Right ventricle myocardium superior (tissue), 1 donor: ENCODE data around the gene NEK11. TPM values are rescaled to one million over a fixed set of nuclear protein-coding genes. Genes with fewer than 3 reads are reported as not detected.

Source experiments
- ATAC-seq: fragments of 200-7000 bp; cut with Tn5 transposase; one replicate; pipeline ENCODE4 v1.9.1; 2020; ENCODE audit warnings: mild to moderate bottlenecking; ENCODE audit not compliant: poor library complexity
- DNase-seq: peaks from one replicate; pipeline ENCODE4 v3.0.0-alpha.2; 2020
- intact Hi-C: fragments of 100-400 bp; cut with DNase I; formaldehyde crosslinking; loops from one replicate; pipeline ENCODE4 v1.11.2; 2022
- long read RNA-seq: library from polyadenylated mRNA; unstranded; transcript quantifications from one replicate; pipeline ENCODE4 v2.0.0, GENCODE V29; 2021
- total RNA-seq: library from RNA; stranded (reverse); fragmentation: NEBNext Ultra II Directional; extraction: Animal tissue kit (Norgen Biotek cat#: 25700); gene quantifications from one replicate; pipeline ENCODE4 v1.2.1, GENCODE V29; 2021
- donor health status: DM: no; HTN: yes; CAD: no; lungs with severe emphysema.

NEK11 gene, protein sequence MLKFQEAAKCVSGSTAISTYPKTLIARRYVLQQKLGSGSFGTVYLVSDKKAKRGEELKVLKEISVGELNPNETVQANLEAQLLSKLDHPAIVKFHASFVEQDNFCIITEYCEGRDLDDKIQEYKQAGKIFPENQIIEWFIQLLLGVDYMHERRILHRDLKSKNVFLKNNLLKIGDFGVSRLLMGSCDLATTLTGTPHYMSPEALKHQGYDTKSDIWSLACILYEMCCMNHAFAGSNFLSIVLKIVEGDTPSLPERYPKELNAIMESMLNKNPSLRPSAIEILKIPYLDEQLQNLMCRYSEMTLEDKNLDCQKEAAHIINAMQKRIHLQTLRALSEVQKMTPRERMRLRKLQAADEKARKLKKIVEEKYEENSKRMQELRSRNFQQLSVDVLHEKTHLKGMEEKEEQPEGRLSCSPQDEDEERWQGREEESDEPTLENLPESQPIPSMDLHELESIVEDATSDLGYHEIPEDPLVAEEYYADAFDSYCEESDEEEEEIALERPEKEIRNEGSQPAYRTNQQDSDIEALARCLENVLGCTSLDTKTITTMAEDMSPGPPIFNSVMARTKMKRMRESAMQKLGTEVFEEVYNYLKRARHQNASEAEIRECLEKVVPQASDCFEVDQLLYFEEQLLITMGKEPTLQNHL
- total RNA-seq, result 1.3 TPM
- long read RNA-seq, partial matches to known transcripts, result 0 of 2 reads
- long read RNA-seq, other reads (novel, unspliced or antisense), result 1 of 2 reads

DNA sequence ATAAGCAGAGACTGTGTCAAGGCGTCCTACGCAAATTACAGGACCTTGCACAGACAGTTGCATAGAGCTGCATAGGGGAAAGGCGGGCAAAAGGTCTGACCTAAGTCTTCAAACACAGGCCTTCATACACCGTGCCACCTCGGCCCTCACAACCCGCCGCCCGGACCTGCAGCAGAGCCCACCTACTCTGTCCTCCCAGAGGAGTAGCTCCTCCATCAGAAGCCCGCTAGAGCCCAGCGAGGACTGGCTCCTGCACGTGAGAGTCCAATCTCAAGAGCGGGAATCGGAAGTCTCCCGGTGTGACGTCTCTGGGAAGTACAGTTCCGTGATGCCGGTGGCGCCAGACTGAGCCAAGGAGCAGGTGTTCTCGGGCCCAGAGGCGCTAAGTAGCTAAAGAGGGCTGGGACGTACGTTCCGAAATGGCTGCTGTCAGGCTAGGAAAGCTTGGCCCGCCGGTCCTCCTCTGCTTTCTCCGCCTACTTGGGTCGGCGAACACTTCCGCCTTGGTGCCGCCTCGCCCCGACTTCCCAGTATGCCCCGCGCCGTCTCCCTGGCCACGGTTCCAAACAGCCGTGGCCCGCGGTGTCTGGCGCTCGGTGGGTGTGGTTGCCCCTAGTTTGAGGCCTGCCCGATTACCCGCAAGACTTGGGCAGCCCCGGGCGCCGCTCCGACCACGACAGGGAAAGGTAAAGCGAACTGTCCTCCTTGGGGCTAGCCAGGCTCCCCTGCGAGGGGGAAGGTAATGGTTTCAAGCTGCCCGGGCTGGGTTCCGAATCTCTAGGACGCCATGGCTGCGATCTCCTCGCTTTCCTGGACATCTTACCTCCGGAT, at the start of gene NEK11, which contains the start of gene ASTE1:
Gene NEK11 (plus strand): TSS at position 557 of the 831 bp plus-strand sequence. CDS start 2,832 bp downstream, outside the sequence.
Gene ASTE1 (minus strand): TSS at position 505 of the 831 bp plus-strand sequence. CDS start 1,519 bp downstream, outside the sequence.
- DNase-seq (peak; percentile 96), ATAC-seq (peak; percentile 100)
- intact Hi-C loops, result no loop called here

DNA sequence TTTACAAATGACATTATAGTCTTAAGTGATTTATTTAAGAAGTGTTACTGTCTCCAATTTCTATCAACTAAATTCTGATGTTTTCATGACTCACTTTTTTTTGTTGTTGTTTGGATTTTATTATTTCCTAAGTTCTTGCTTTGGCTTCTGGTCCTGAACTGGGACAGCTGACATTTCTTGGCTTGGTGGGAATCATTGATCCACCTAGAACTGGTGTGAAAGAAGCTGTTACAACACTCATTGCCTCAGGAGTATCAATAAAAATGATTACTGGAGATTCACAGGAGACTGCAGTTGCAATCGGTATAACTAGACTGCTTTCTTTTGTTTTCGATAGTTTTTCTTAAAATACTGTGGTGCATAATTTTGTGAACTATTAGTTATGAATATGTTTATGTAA, 47.6 kb upstream of the NEK11 start:
- DNase-seq (no peak), ATAC-seq (no peak)
- intact Hi-C loops, result no loop called here

DNA sequence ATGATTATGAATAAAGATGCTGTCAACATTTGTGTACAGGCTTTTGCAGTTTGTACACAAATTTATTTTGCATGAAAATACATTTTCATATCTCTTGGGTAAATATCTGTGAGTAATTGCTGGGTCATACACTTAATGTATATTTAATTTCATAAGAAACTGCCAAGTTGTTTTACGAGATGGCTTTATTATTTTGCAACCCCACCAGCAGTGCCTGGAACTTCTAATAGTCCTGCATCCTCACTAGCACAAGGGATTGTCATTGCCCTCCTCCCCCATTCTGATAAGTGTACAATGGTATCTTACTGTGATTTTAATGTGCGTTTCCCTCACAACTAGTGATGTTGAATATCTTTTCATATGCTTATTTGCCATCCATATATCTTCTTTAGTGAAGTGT, 45.2 kb upstream of the NEK11 start:
- intact Hi-C loops, result no loop called here
- ATAC-seq (no peak), DNase-seq (no peak)

DNA sequence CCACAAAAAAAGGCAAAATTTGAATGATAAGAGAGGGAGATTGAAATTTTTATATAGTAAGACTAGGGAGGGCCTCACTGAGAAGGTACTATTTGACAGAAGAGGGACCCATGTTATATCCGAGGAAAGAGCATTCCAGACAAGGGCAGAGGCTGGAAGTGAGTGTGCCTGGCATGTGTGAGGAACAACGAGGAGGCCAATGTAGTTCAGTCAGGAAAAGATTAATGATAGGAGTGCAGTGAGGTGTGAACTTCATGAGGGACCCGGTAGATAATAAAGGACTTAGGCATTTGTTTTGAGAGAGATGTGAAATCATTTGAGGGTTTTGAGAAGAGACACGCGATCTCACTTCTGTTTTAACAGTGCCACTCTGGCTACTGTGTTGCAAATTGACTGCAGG, 36.4 kb upstream of the NEK11 start:
- ATAC-seq, result no peak
- intact Hi-C loops, result no loop called here
- no peak for DNase-seq

DNA sequence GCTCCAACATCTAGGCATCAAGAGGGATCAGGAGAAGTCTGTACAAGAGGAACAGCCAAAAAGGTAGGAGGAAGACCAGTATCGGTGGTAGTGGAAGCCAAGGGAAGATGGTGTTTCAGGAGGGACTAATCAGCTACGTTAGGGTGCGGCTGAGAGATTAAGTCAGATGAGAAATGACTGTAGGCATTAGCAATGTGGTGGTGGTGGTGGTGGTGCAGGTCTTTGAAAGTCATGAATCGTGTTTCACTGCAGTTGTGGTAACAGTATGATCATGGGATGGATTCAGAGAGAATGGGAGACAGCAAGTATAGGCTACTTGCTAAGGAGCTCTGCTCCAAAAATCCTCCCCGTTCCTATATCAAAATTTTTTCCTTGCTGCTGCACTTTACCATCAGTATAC, 35.6 kb upstream of the NEK11 start:
- ATAC-seq (no peak), DNase-seq (no peak)
- intact Hi-C loops, result no loop called here

DNA sequence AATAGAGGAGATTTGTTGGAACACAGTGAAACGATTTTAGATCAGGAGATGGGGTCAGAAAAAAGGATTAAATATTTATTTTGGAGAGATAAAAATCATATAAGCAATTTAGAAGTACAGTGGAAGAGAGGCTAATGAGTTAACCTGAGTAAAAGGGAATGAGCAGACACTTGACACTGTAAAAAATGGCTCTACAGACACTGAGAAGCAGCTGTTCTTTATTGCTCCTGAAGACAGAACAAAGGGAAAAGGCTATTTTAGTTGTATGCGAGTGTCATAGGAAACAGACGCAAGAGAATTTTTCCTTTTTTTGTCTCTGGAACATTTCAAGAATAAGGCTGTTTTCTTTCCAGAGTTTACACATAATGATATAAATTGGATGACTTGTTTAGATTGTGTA, 34.3 kb upstream of the NEK11 start:
- intact Hi-C loops, result no loop called here
- ATAC-seq (no peak), DNase-seq (no peak)

DNA sequence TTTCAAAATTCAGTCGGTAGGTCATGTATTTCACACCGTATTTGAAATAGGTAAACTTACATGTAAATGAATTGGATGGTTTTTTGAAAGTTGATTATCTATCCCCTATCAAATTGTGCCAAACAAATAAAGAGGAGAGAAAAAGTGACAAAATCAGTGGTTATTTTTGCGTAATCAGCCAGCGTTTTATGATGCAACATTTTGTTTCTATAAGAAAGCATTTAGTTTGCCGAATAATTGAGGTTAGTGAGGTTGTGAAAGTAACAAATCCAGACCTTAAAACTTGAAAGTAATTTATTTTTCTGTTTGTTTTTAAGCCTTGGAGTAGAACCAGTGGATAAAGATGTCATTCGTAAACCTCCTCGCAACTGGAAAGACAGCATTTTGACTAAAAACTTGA, 29.4 kb upstream of the NEK11 start:
- intact Hi-C loops, result no loop called here

DNA sequence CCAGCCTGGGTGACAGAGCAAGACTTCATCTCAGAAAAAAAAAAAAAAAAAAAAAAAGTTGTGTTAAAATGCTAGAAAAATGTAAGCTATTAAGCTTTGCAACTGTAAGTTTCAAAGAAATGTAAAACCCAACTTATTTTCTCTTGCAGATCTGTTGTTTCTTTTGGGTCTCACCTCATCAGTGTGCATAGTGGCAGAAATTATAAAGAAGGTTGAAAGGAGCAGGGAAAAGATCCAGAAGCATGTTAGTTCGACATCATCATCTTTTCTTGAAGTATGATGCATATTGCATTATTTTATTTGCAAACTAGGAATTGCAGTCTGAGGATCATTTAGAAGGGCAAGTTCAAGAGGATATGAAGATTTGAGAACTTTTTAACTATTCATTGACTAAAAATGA, 25.6 kb upstream of the NEK11 start:
- ATAC-seq, result no peak
- intact Hi-C loops, result no loop called here
- DNase-seq, result no peak

More for the DNA sequence above, 29.4 kb upstream of the NEK11 start:
- ATAC-seq (no peak), DNase-seq (no peak)

DNA sequence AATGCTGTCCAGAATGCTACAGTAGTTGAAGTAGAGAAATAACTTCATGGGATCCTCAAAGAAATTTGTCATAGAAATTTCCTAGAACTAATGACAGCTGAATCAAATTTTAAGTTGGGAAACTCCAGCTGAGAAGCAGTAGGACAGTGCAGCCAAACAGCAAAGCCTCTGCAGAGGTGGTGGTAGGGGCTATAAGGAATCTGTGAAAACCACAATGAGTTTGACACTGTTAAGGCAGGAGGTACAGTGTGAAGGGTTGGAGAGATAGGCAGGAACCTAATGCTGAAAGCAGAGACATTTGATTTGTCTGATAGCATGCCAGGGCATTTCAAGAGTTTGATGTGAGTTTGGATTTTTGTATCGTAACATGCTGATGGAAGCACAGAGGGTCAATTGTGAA, 22.1 kb upstream of the NEK11 start:
- intact Hi-C loops, result no loop called here
- ATAC-seq (no peak), DNase-seq (no peak)

DNA sequence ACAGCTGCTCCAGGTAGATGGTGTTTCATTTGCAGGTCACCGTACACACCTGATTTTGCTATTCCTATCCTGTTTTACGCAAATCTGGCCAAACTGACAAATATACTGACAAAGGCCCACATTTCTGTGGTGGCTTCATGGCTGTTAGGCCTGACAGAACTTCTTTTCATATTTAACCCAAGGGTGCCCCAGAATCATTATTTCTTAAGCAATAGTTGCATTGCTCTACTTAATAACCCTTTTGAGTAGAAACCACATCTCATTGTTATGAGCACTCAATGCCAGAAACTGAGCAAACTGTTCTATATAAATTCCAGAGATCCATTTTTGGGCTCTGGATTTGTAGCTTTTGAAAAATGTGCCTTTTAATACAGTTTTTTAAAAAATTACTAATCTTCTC, 19.4 kb upstream of the NEK11 start:
- intact Hi-C loops, result no loop called here
- no peak for DNase-seq
- no peak for ATAC-seq

DNA sequence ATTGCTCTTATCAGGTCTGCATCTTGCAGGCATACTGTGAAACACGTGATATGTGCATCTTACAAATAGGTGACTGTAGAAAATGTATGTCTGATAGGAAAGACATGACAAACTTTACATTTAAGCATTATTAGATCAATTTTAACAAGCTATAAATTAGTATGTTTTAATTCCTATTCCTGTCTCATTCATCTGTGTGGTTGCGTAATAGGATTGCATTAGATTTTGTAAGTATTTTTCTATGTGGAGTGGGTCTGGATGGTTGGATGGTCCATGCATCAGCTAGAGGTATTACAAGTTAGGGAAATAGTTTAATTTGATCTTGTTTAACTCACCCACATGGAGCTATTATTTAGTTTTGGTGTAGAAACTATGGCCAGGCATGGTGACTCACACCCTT, 18.9 kb upstream of the NEK11 start:
- ATAC-seq (no peak), DNase-seq (no peak)
- intact Hi-C loops, result no loop called here

DNA sequence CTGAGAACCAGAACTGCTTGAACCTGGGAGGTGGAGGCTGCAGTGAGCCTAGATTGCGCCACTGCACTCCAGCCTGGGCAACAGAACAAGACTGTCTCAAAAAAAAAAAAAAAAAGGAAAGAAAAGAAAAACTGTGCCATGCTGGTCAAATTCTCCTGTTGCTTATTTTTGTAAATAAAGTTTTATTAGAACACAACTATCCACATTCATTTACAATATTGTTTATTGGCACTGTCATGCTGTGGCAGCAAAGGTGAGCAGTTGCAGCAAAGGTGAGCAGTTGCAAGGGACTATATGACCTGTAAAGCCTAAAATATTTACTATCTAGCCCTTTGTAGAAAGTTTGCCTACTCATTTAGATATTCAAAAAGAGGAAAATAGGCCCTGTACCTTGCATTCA, 18.4 kb upstream of the NEK11 start:
- intact Hi-C loops, result no loop called here
- DNase-seq (no peak), ATAC-seq (no peak)

DNA sequence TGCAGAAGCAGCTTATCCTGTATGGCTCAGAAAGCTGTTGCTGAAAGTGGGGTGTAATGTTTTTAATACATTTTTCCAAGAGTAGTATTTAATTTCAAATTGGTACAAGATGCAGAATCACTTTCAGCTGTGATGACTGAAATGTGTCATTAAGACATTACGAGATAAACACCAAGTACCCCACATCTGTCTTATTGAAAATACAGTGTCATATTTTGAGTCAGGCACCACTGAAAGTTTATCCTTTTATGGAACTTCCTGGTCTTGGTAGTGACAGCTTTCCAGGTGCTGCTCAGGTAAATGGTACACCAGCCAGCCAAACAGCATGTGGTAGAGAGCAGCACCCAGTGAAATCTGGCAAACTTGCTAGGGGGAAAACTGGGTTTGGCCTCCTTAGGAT, 17.0 kb upstream of the NEK11 start:
- ATAC-seq, result no peak
- DNase-seq, result no peak
- intact Hi-C loops, result no loop called here

DNA sequence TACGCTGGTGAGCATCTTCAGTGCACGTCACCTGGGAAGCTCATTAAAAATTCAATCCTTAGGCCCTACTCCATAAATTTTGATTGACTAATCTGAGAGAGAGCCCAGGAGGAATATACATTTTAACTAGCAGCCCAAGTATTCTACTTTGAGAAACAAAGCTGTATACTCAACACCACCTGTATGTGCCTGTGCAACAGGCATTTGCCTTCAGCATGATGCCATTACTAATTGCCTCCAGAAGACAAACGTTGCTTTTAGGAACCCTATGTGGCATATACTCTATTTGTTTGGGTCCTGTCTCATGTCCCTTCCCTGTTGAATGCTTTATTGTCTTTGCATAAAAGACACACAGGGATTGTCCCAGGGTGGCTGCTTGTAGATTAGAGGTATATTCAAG, 7.7 kb upstream of the NEK11 start:
- ATAC-seq (no peak), DNase-seq (no peak)
- intact Hi-C loops, result no loop called here

DNA sequence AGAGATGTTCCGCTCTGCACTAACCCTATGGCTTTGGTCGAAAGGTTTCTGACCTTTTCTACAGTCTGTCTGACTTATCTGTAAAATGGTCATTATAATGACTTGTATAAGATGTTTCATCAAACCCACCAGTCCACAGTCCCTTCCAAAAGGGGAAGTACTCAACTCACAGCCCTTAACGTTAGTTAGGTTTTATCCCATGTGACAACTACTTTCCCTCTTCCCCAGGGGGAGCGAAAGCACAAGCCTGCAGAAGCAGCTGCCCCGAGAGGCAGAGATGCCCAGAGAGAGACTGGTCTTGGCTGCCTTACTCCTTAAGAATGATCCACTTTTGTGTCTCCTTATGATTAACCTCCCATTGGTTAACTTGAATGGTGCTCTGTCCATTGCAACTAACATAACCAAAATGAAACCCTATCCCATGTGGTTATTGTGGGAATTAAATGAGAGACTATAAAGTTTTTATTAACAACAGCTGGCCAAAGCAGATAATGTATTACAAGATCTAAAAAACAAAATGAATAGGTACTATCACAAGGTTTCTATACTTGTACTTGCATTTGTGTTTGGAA, 6.5 kb upstream of the NEK11 start:
- intact Hi-C loops, result no loop called here
- ATAC-seq (no peak), DNase-seq (no peak)

DNA sequence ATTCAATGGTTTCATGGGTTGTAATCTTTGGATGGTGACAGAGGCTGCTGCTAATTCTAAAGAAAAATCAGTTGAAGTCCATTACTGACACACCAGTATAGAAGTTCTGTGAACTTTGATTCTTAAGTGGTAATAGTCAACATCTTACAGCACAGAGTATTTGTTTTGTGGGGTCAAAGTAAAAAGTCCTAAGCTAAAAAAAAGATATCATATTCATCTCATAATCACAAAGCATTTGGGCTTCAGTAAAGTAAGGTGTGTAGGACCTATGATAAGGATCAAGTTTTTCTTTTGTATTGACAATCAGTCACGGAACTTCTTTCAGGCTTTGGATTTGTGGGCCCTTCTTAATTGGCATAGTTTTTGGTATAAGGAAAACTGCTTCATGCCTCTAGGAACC, 1.1 kb upstream of the NEK11 start:
- intact Hi-C loops, result no loop called here
- no peak for DNase-seq
- ATAC-seq, result no peak

DNA sequence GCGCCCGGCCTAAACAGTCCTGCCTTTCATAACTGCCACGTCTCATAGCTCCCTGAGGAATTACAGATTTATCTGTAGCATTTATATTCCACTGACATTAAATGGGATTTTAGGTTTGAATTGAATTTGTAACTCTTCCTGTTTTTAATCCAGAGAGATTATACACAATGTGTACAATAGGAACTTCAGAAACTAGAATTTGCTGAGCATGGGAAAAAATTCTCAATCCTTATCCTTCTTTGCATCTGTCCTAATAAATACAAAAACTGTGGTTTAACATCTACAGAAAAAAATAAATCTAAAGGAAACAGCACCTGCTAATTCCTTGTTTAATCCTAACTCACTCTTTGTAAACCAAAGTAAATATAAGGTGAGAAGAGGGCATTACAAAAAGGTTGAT, 2.2 kb downstream of the NEK11 start:
- DNase-seq, result no peak
- intact Hi-C loops, result no loop called here
- no peak for ATAC-seq

DNA sequence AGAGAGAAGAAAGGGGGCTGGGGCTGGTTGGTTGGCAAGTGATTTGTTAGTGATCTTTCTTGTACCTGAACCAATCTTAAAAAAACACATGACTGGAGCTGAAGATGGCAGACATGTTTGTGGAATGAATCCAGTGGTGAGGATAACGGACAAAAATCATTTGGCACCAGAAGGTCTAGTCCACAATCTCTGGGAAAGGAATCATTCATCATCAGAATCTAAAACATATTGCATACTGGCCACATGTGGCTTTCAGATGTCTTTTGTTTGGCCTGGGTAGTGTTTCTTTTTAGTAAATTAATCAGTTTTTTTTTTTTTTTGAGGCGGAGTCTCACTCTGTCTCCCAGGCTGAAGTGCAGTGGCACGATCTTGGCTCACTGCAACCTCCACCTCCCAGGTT, 5.0 kb downstream of the NEK11 start:
- intact Hi-C loops, result loop anchor here (10.0 kb wide), 1 partner anchor 1003 kb away; the partner anchor contains the start of gene CPNE4
- ATAC-seq (no peak), DNase-seq (no peak)
